ENCODE results near the gene CTNNBL1.

DNA sequence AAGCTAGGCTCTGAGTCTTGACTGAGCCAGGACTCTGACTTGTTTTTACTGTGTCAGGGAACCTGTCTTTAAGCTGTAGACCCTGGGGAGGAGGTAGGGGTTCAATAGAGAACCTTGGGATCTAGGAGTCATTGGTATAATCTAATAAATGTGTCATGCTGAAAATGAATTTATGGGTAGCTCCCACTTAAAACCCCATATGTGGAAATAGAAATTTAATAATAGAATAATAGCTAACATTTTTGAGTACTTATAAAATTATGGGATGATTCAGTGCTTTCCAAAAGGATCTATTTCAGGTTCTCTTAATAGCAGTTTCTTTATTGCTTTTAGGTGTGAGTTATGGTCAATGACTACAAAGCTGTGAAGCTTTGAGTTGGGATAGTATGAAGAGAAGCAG, 41.7 kb downstream of the CTNNBL1 start:
- TF ChIP-seq, protein P1, sequence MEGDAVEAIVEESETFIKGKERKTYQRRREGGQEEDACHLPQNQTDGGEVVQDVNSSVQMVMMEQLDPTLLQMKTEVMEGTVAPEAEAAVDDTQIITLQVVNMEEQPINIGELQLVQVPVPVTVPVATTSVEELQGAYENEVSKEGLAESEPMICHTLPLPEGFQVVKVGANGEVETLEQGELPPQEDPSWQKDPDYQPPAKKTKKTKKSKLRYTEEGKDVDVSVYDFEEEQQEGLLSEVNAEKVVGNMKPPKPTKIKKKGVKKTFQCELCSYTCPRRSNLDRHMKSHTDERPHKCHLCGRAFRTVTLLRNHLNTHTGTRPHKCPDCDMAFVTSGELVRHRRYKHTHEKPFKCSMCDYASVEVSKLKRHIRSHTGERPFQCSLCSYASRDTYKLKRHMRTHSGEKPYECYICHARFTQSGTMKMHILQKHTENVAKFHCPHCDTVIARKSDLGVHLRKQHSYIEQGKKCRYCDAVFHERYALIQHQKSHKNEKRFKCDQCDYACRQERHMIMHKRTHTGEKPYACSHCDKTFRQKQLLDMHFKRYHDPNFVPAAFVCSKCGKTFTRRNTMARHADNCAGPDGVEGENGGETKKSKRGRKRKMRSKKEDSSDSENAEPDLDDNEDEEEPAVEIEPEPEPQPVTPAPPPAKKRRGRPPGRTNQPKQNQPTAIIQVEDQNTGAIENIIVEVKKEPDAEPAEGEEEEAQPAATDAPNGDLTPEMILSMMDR (IDR thresholded peaks at IDR 0.05), result no peak
- no peak for TF ChIP-seq POLR2A (IDR thresholded peaks at IDR 0.05)
- TF ChIP-seq EP300 (IDR thresholded peaks at IDR 0.05), result no peak
